Activated CD4-positive, alpha-beta T cell treated with anti-CD3 and anti-CD28 coated beads, Interleukin-10, Interleukin-2, amounts not matched to agents 100 ng/mL and 50 ng/mL, durations not matched to agents 16 hours and 8 hours (primary cell): Measurements from ENCODE around the gene CDK18.
A peak's percentile ranks its signal among the peaks of the same experiment; 100 is the strongest.
"Not testable (repeated sequence)": the region's sequence is repeated elsewhere in the genome, so short reads cannot be mapped to it uniquely, and the experiment has no call there.

Source experiments
- DNase-seq: peaks from one replicate; pipeline ENCODE4 v3.0.0-alpha.2; 2020

The CDK18 gene

GRCh38 chr1:205481629-205482151, 22.8 kb upstream of the CDK18 start:
- DNase-seq = peak; percentile 15

DNA sequence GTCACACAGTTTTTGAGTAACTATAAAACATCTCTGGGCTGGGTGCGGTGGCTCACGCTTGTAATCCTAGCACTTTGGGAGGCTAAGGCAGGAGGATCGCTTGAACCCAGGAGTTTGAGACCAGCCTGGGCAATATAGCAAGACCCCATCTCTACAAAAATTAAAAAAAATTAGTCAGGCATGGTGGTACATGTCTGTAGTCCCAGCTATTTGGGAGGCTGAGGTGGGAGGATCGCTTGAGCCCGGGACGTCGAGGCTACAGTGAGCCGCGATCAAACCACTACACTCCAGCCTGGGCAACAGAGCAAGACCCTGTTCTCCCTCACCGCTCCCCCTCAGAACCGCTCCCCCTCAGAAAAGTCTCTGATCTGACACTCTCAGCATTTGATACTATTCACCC, 21.9 kb upstream of the CDK18 start:
- DNase-seq = not testable (repeated sequence)

DNA sequence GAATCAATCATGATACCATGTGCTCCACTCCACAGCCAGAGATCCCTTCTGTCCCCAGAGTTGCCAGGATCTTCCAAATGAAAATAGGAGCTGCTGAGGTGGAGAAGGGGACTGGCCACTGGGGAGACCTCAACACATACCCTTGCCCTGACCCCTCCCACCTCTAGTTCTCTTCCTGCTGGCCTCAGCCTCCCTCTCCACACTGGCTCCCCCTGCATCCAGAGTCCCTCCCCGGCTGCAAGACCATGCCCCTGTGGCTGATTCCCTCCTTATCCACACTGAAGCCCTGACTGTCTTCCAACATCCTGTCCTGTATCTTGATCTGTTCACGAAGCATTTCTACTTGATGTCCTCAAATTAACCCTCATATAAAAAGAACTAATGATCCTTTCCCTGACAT, 21.1 kb upstream of the CDK18 start:
- no peak for DNase-seq

DNA sequence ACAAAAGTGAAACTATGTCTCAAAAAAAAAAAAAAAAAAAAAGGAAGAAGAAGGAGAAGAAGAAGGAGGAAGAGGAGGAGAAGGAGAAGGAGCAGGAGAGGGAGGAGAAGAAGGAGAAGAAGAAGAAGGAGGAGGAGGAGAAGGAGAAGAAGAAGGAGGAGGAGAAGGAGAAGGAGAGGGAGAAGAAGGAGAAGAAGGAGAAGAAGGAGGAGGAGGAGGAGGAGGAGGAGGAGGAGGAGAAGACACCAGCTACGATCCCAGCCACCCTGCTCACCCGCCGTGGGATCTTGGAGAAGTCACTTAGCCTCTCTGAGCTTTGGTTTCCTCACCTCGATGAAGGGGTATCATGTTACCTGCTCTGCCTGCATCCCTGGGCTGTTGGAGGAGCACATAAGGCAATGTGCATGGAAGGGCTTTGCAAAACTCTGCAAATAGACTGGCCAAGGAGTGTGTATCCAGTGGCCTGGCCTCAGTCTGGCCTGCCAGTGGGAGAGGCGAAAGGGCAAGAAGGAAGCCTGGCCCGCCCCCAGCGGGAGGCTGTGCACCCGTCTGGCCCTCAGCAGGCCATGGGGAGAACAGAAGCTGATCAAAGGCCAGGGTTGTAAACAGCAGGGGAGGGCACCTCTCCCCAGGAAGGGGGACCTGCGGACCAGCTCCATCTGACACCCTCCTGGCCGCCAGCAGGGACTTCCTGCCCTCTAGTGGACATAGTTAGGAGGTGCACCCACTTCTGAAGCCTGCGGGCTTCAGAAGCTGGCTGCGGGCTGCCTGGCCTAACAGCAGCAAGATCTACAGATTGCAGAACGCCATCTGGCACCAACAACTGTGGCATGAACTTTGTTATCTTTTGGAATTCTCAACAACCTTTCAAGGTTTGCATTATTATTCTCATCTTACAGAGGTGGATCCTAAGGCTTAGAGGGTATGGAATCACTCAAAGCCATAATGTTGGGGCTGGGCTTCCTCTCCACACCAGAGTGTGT, 19.2 kb upstream of the CDK18 start:
- peak; percentile 77 for DNase-seq

DNA sequence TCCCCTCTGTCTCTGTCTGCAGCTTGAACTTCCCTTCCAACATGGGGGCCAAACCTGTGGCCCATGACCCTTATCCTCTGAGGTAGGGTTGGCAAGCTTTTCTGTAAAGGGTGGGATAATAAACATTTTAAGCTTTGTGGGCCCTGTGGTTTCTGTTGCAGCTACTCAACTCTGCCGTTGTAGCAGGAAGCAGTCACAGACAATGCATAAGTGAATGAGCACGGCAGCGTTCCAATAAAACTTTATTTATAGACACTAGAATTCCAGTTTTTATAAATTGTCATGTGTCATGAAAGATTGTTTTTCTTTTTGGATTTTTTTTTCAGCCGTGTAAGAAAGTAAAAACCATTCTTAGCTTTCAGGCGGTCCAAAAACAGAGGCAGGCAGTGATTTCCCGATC, 18.2 kb upstream of the CDK18 start:
- DNase-seq = no peak

GRCh38 chr1:205488074-205488723, 16.3 kb upstream of the CDK18 start:
- peak; percentile 69 for DNase-seq

- DNase-seq = no peak
Measured at GRCh38 chr1:205491794-205492193, 12.7 kb upstream of the CDK18 start.

DNA sequence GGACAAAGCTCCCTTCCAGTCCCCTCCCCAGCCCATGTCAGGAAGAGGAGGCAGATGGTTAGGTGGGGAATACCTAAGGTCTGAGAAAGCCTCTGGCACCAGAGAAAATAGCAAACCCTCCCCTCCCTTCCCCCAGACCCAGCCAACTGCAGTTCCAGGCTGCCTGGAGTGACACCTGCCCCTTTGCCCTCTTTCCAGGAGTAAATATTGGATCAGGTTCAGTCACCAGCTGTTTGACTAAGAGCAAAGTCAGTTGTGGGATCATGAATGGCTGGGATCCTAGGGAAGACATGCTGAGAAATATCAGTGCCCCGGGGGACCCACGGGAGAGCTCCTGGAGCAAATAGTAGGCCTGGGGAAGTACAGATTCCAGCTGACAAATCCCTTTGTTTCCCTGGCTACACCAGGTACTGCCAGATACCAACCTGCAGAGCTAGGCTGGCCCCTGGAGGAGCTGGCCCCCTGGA, 12.2 kb upstream of the CDK18 start:
- DNase-seq = no peak

DNA sequence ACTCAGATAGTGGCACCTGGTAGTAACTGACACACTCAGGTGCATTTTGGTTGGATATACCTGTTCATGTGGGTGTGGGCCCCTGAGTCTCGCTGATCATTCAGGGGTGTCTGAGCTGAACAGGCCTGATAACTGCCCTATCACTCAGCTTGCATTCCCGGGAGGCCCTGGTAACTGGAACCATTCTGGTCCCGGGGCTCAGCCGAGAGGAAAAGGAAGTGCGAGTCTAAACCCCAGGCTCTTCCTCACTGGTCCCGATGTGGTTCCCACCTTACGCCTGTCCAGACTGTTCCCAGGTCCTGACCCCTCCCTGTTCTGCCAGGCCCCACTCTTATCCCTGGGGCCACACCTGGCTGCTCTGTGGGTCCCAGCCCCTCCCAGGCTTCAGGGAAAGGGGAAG, 11.7 kb upstream of the CDK18 start:
- no peak for DNase-seq

DNA sequence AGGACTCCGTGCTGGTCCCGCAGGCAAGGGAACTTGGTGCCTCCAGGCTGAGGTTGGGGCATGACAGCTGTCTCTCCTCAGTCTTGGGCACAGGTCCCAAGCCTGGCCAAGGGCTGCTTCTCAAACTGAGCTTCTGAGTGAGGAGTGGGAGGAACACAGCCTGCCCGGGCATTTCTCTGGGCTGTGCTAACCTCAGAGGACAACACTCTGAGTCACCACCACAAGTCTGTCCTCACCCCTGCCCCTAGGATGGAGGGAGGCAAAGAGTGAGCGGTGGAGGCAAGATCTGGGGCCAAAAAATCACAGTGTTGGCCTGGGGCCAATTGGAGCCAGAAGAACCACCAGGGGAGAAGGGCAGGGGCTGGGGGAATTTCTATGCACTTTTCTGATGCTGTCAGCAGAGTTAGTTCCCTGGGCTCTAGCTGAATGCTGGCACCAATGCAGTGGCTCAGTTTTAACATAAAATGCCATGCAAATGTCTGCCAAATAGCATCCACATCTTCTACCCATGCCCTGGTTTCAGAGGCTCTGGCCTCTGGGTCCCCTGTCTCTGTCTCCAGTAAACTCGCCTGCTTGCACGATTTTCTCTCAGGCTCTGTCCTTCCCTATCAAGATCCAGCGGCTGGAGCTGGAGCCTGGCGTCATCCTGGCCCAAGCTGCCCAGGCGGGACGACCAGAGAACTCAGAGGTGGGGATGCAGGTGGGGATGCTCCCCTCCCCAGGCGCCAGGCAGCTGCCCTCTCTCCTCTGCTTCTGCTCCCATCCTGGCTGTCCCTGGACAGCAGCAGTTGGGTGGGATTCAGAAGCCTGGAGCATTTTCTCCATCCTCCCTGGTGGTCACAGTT, 11.0 kb upstream of the CDK18 start:
- peak; percentile 30 for DNase-seq

DNA sequence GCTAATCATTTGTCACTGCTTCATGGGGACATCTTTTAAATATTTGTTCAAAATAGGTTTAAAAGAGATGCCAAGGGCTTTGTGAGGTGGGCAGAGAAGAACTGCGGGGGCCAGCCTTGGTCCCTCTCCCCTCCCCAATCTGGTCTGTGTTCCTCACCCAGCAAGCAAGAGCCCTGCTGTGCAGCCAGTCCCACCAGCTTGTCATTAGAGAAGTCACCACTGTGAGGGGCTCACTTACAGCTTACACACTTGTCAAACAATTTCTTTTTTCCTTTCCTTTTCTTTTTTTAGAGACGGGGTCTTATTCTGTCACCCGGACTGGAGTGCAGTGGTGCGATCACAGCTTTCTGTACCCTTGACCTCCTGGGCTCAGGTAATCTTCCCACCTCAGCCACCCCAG, 10.4 kb upstream of the CDK18 start:
- no peak for DNase-seq

DNA sequence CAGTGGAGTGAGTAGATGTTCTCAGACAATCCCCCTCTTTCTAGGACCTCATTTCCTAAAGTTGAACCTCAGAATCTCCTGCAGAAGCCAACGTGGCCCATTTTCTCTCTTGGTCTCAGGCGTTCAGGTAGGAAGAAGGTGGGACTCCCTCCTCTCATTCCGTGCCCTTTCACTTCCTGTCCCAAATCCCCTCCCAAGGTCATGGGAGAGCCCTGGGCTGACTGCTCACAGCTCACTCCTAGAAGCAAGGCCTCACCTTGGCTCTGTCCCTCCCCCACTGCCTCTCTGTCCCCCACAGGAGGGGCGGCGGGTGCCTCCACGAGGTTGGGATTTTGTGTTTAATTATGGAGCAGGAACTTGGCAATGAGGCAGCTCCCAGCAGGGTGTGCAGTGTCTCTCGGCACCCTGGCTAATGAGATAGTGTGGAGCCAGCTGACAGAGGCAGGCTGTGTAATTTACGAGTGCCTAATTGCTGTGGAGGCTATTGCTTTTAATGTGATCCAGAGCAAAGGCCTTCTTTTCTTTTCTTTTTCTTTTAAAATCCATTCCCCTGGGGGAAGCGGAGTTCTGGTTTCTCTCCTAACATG, 9.1 kb upstream of the CDK18 start:
- DNase-seq = no peak

GRCh38 chr1:205496661-205497060, 7.8 kb upstream of the CDK18 start:
- no peak for DNase-seq

GRCh38 chr1:205497351-205497750, 7.1 kb upstream of the CDK18 start:
- DNase-seq = no peak

- DNase-seq = no peak
Measured at GRCh38 chr1:205499789-205500188, 4.7 kb upstream of the CDK18 start.

DNA sequence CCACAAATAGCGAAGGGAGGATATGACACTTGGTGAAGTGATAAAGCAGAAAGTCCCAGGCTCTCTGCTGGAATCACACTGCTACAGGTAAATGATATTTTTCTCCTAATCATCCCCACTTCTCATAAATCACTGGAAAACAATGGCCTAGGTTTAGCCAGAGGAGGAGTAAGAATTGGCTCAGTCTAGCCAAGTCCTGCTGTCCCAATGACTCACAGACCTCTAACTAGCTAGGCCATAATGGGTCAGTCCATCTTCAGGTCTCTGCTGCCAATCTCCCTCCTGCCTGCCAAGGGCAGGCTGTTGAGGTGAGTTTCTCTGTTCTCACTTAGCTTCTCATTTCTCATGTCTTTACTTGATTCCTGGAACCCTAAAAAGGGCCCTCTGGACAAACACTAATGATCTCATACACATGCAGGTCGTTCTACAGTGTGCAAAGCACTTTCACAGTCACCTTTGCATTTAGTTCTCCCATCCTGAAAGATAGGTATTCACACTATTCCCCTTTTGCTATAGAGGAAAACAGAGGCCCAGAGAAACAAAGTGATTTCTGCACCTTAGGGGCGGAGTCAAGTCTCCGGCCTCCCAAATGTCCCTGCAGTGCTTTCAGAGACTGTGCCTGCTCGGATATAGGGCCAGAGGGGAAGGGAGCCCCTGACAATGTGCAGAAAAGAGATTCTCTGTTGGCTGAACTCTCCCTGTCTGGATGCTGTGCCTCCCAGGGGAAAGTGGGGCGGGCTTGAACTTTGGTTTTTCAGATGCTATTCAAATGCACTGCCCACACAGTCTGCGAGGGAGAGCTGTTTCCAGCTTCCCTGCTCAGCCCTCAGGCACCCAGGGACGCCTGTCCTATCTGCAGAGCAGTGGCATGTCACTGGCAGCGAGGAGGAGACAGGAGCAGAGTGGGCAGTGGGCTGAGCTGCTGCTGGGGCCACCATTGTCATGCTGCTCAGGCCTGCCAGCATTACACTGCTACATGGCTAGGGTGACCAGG, 3.9 kb upstream of the CDK18 start:
- DNase-seq = no peak

GRCh38 chr1:205502111-205502810, 2.2 kb upstream of the CDK18 start:
- no peak for DNase-seq

GRCh38 chr1:205502992-205503391, 1.5 kb upstream of the CDK18 start:
- DNase-seq = no peak

- DNase-seq = no peak
Measured at GRCh38 chr1:205505076-205505729, 734 bp downstream of the CDK18 start.

DNA sequence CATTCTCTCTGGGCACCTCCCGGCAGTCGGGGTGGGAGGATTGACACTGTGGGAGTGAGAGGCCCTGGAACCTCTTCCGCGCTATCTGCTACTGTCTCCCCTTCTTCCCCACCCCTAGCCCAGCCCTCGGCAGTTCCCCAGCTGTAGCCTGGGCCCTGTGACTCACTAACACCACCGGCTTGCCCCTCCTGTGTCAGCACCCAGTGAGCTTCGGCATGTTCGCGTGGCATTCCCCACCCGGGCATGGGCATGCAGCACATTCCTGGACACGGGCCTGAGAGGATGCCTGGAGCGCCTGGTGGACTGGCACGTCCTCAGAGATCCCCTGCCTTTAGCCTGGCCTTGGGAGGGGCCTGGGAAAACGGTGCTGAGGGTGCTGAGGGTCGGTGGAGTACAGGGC, 1.3 kb downstream of the CDK18 start:
- no peak for DNase-seq
